GM10266 (cell line): Measurements from ENCODE around the gene RALGPS1.

Experiments
- DNase-seq: peaks from one replicate; pipeline ENCODE4 v3.0.0; 2012; ENCODE audit errors: extremely low spot score
- TF ChIP-seq, protein P1 (sequence below): IDR thresholded peaks from 2 replicates; pipeline ENCODE4 v1.5.1; 2012; ENCODE audit warnings: mild to moderate bottlenecking, low read depth; ENCODE audit not compliant: control insufficient read depth, insufficient read depth; ENCODE audit errors: missing control alignments

RALGPS1 gene

GRCh38 chr9:127087411-127087810, 172.8 kb downstream of the RALGPS1 start:
- TF ChIP-seq, protein P1, sequence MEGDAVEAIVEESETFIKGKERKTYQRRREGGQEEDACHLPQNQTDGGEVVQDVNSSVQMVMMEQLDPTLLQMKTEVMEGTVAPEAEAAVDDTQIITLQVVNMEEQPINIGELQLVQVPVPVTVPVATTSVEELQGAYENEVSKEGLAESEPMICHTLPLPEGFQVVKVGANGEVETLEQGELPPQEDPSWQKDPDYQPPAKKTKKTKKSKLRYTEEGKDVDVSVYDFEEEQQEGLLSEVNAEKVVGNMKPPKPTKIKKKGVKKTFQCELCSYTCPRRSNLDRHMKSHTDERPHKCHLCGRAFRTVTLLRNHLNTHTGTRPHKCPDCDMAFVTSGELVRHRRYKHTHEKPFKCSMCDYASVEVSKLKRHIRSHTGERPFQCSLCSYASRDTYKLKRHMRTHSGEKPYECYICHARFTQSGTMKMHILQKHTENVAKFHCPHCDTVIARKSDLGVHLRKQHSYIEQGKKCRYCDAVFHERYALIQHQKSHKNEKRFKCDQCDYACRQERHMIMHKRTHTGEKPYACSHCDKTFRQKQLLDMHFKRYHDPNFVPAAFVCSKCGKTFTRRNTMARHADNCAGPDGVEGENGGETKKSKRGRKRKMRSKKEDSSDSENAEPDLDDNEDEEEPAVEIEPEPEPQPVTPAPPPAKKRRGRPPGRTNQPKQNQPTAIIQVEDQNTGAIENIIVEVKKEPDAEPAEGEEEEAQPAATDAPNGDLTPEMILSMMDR = no peak
- no peak for DNase-seq

DNA sequence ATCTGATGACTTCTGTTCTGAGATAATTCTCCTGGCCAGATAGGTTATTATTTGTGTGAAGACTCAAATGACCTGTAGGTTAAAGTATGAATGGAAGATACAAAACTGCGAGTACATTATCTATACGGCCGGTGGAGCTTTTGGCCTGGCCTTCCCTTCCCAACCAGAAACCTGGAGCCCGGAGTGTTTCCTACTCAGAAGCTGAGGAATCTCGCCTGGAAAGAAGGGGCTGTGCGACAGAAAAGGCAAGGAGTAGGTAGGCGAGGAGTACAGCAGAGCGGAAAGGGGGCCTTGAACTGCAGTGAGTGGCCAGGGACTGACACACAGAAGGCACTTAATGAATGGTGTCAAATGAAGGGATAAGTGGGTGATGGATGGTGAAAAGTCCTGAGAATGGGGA, 173.3 kb downstream of the RALGPS1 start:
- DNase-seq = no peak
- TF ChIP-seq, protein P1 = no peak

DNA sequence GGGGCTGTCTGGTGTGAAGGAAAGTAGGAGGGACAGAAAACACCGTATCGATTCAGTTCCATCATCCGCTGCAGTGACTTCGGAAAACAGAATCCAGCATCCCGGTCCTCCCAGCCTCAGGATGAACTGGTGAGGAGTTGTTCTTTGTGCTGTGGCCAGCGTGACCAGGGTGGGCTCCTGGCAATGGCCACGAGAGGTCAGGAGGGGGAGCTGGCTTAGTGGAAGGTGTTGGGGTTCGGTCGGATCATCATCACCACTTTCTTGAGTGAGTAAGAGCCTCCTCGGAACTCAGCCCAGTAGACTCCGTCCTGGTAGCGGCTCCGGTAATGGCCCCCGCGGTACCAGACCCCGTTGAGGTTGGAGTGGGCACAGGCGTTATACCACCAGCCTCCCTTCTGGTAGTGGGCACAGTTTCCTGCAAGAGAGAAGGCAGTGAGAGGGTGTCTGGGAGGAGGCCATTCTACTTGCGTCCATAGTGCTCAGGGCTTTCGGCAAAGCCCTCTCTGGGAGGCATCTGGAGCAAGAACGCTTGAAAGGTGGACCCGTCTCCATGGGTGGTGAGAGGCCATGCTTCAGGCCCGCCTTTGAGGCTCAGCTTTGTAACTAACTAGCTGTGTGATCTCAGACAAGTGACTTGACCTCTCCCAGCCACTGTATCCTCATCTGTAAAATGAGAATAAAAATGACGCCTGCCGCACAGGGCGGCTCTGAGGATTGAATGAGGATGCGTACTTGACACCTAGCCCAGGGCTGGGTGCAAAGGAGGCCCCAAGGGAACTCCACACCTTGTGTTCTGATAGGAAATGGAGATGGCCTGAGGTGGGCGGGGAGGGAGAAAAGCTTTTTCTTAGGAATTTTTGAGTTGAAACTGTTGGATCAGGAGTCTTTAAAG, 174.4 kb downstream of the RALGPS1 start:
- no peak for DNase-seq
- TF ChIP-seq, protein P1 = no peak

DNA sequence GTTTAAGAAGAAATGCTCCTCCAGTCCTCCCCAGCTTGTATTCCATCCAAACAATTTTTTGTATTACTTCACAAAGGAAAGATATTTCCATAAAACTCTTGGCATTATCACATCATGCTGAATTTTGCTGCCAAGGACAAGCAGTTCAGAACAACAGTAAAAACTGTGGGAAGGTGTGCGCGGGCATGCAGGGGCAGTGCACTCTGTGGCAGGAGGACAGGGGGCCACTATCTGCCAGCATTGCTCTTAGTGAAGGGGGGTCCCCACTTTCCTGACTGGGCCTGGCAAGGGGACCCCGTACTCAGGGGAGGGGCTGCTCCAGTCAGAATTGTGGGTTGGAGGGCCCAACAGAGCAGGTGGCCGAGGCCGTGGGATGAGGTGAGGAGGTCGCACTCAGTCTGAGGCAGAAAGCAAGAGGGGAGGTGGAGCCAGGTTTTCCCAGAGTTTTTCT, 175.1 kb downstream of the RALGPS1 start:
- DNase-seq = no peak
- TF ChIP-seq, protein P1 = no peak

- DNase-seq = no peak
- TF ChIP-seq, protein P1 = no peak
Measured at GRCh38 chr9:127090341-127090985, 175.9 kb downstream of the RALGPS1 start.

GRCh38 chr9:127091526-127091925, 176.9 kb downstream of the RALGPS1 start:
- no peak for DNase-seq
- TF ChIP-seq, protein P1 = no peak
